ENCODE results near the gene PGAM2.
A peak's percentile ranks its signal among the peaks of the same experiment; 100 is the strongest.

PGAM2 gene

DNA sequence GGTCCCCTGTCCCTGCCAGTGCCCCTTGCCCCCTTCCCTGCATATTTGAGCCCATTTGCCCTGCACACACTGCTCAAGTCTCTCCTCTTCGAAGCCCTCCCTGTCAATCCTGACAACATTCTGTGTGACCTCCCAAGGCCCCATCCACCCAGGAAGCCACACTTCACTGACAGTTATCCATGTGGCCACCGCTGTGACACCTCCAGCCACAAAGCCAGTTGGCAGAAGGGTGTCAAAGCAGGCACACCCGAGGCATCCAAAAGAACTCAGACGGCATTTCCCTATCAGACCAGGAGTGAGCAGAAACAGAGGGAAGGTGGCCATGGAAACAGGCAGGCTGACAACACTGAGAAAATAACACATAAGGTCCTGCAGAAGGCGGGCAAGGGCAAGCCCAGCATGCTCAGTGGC is 12.3 kb upstream of the PGAM2 start:
- DNase-seq (ENCODE audit: low read depth), result no peak
- TF ChIP-seq, protein P1, sequence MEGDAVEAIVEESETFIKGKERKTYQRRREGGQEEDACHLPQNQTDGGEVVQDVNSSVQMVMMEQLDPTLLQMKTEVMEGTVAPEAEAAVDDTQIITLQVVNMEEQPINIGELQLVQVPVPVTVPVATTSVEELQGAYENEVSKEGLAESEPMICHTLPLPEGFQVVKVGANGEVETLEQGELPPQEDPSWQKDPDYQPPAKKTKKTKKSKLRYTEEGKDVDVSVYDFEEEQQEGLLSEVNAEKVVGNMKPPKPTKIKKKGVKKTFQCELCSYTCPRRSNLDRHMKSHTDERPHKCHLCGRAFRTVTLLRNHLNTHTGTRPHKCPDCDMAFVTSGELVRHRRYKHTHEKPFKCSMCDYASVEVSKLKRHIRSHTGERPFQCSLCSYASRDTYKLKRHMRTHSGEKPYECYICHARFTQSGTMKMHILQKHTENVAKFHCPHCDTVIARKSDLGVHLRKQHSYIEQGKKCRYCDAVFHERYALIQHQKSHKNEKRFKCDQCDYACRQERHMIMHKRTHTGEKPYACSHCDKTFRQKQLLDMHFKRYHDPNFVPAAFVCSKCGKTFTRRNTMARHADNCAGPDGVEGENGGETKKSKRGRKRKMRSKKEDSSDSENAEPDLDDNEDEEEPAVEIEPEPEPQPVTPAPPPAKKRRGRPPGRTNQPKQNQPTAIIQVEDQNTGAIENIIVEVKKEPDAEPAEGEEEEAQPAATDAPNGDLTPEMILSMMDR (conservative IDR thresholded peaks at IDR 0.05; ENCODE audit: control insufficient read depth, insufficient read depth, low read depth, low read length), result no peak
- no peak overlapping the region for H3K4me3 ChIP-seq (ENCODE audit: control insufficient read depth, low read depth, low read length)

DNA sequence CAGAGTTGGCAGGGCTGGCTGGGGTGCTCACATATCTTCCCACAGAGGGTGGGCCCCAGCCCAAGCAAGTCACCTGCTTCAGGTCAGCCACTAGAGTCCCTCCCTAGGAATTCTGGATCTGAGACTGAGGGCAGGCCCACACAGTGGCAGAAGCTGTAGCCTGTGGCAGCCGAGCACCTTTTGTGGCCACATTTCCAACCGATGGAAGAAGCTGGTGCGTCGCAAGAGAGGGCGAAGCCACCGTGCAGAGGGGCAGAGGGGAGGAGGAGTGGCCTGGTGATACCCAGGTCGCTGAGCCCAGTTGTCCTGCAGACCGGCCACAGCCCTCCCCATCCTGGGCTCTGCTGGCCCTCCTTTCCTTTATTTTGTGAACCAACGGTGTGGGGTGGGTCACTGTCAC is 11.7 kb upstream of the PGAM2 start:
- DNase-seq (ENCODE audit: low read depth), result no peak
- H3K4me3 ChIP-seq (ENCODE audit: control insufficient read depth, low read depth, low read length), result no peak overlapping the region
- TF ChIP-seq, protein P1 (conservative IDR thresholded peaks at IDR 0.05; ENCODE audit: control insufficient read depth, insufficient read depth, low read depth, low read length), result no peak

DNA sequence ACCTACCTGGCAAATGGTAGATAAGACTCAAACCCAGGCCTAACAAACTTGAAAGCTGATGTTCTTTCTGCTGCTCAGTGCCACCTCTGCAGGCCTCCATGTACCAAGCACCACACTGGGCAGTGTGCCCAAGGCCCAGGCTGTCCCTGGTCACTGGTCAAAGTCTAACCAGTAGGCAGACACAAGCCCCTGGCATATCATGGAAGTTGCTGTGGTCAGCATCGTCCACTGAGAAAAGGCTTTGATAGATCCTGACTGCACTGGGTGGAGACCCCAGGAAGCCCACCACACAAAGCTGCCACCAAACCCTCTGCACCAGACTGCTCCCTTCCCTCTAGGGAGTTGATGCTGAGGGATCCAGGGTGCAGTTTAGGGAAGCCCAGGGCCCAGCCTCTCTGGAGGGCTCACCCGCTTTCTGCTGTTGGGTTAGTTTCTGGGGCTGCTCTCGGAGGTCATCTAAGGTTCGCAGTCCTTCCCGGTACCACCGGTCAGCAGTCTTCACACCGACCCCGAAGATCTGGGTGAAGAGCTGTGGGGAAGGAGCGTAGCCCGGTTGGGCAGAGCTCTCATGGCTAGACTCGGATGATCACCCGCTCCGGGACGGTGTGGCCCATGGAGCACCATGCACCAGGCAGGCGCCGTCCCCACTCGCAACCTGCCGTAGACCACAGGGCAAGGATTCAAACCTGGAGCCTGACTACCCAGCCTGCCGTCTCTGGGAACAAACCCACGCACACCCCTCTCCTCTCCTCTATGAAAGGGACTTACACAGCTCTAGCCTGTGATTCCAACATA is 10.9 kb upstream of the PGAM2 start:
- TF ChIP-seq, protein P1 (conservative IDR thresholded peaks at IDR 0.05; ENCODE audit: control insufficient read depth, insufficient read depth, low read depth, low read length), result no peak
- no peak overlapping the region for H3K4me3 ChIP-seq (ENCODE audit: control insufficient read depth, low read depth, low read length)
- no peak for DNase-seq (ENCODE audit: low read depth)

DNA sequence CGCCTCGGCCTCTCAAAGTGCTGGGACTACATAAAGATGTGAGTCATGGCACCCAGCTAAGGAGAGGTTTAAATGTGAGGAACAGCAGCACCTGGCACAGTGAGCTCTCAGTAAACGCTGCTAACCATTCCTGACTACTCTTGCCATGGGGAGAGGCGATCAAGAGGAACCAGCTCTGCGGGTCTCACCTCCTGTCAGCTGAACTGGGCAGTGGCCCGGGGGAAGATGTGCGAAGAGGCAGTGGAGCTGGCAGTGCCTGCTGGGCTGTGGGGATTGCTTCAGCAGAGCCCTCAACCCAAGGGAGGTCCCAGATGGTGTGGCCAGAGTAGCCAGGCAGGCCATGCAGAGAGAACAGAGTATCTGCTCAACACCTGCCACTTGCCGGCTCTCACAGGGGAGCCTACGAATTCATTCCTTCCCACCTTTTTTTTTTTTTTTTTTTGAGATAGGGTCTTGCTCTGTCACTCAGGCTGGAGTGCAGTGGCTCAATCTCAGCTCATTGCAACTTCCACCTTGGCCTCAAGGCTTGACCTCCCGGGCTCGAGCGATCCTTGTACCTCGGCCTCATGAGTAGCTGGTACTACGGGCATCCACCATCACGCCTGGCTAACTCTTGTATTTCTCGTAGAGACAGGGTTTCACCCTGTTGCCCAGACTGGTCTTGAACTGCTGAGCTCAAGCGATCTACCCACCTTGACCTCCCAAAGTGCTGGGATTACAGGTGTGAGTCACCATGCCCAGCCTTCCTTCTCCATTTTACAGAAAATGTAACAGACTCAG is 10.1 kb upstream of the PGAM2 start:
- no peak for DNase-seq (ENCODE audit: low read depth)
- TF ChIP-seq, protein P1 (conservative IDR thresholded peaks at IDR 0.05; ENCODE audit: control insufficient read depth, insufficient read depth, low read depth, low read length), result no peak
- H3K4me3 ChIP-seq (ENCODE audit: control insufficient read depth, low read depth, low read length), result no peak overlapping the region

DNA sequence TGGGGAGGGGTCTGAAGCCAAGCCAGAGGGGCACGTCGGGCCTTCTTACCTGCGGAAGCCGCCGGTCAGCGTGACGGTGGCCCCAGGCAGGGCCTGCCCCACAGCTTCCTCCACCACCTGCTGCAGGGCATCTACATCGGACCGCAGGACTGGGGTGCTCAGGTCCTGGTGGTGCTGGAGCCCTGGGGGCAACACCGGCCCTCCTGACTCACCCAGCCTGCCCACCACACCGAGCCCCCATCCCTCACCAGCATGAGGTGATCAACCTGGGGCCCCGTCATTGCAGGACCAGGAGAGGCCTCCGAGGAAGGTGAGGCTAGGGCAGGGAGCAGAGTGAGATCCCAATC is 9.0 kb upstream of the PGAM2 start:
- no peak overlapping the region for H3K4me3 ChIP-seq (ENCODE audit: control insufficient read depth, low read depth, low read length)
- TF ChIP-seq, protein P1 (conservative IDR thresholded peaks at IDR 0.05; ENCODE audit: control insufficient read depth, insufficient read depth, low read depth, low read length), result no peak
- no peak for DNase-seq (ENCODE audit: low read depth)

DNA sequence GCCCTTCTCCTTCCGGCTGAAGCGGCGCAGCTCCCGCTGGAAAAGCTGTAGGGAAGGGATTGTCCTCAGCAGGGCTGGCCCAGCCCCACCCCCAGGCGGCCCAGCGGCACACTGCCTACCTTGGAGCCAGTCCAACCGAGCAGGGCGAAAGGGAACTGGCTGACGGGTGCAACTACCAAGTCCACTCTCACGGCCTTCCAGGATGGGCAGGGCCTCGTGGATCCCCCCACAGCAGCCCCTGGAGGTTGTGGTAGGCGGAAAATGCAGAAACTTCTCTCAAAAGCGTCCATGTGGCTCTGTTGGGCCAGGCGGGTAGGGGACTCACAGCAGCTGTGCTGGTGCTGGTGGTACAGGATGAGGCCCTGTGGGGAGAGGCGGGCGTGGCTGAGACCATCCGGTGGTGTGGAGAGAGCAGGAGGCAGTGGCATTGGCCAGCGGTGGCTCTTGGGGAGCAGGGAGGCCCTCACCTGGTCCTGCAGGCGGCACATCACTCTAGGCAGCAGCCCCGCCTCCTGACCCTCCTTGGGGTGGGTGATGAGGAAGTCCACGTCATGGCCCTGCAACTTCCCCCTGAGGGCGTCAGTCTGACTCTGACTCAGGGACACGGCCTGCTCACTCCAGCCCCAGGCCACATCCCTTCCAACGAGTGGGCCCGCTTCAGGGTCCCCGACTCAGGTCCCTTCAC is 8.4 kb upstream of the PGAM2 start:
- H3K4me3 ChIP-seq (ENCODE audit: control insufficient read depth, low read depth, low read length), result no peak overlapping the region
- TF ChIP-seq, protein P1 (conservative IDR thresholded peaks at IDR 0.05; ENCODE audit: control insufficient read depth, insufficient read depth, low read depth, low read length), result no peak
- peak; percentile 71 for DNase-seq (ENCODE audit: low read depth)

All from fibroblast of mammary gland (primary cell).